ENCODE results near the gene FRRS1. TPM values are rescaled to one million over a fixed set of nuclear protein-coding genes. Genes with fewer than 3 reads are reported as not detected.

FRRS1 gene
- total RNA-seq, 4 donors from 2014 or later: 2.5 to 4.4 (median 3.4) TPM

DNA sequence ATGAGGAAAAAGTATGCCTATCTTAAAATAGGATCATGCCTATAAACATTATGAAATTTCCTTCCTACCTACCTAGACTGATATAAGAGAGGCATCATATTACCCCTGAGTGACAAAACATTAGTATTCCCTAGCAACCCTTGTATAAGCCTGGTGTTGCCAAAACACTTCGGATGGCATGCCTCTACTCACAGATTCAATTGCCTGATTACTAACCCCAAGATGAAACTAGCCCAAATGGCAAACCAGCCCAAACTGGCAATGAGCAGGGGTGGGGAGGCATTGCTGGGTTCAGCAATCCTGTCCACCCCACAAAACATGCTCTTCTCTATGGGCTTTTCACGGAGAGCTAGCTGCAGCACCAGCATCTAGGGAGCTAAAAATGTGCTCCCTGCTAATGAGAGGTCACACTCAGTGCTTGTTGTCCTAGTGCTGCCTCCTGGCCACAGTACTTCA lies 106.7 kb downstream of the FRRS1 start:
- WGBS, 2 donors: 33 to 58% methylated on average over 2 of the region's 2 CpGs
- Histone ChIP-seq H3K36me3 (no peaks in the 10 kb centered on the region), H3K4me1 (peaks cover 0 to 55% (median 21%) of the 10 kb centered on the region in 4 donors), H3K27ac (peak overlapping the region in 2 of 4 donors; percentile 83), H3K4me3 (no peak overlapping the region), H3K9me3 (no peaks in the 10 kb centered on the region), H3K27me3 (no peaks in the 10 kb centered on the region)
- DNase-seq (ENCODE audit: low spot score in 2 of 2): no peak
- no peak for TF ChIP-seq EP300 (IDR thresholded peaks at IDR 0.05)
- TF ChIP-seq POLR2A (IDR thresholded peaks at IDR 0.05): no peak
- TF ChIP-seq, protein P1, sequence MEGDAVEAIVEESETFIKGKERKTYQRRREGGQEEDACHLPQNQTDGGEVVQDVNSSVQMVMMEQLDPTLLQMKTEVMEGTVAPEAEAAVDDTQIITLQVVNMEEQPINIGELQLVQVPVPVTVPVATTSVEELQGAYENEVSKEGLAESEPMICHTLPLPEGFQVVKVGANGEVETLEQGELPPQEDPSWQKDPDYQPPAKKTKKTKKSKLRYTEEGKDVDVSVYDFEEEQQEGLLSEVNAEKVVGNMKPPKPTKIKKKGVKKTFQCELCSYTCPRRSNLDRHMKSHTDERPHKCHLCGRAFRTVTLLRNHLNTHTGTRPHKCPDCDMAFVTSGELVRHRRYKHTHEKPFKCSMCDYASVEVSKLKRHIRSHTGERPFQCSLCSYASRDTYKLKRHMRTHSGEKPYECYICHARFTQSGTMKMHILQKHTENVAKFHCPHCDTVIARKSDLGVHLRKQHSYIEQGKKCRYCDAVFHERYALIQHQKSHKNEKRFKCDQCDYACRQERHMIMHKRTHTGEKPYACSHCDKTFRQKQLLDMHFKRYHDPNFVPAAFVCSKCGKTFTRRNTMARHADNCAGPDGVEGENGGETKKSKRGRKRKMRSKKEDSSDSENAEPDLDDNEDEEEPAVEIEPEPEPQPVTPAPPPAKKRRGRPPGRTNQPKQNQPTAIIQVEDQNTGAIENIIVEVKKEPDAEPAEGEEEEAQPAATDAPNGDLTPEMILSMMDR (IDR thresholded peaks at IDR 0.05): no peak

Small RNAs within 50 kb of the gene (small RNA-seq; reads per million reads assigned to genes)
- not detected for gene RF00019
- not detected for gene RNU4-75P

Other genes with a start within 250 kb of the FRRS1 start
- gene PALMD, start 120.5 kb downstream of the FRRS1 start, total RNA-seq: 100 to 1,000 TPM in 1 of 4 donors, 10 to 100 TPM in 3; 64.5 to 105 (median 72.0) TPM
- 10 to 100 TPM; 12.4 to 18.6 (median 13.9) TPM for gene AGL, start 83.7 kb upstream of the FRRS1 start, total RNA-seq
- 10 to 100 TPM; 15.7 to 23.8 (median 17.9) TPM for gene SLC35A3, start 203.4 kb upstream of the FRRS1 start, total RNA-seq